ENCODE measurements around the gene DYTN. TPM values are rescaled to one million over a fixed set of nuclear protein-coding genes. Genes with fewer than 3 reads are reported as not detected.

The DYTN gene
- polyA plus RNA-seq, 2 of the 4 experiments (the other 2 are of a cell fraction) = not detected

GRCh38 chr2:206740800-206741199 is 22.6 kb upstream of the DYTN start (continued):
- TF ChIP-seq POLR2AphosphoS2 (conservative IDR thresholded peaks at IDR 0.05; ENCODE audit: low read length) (no peak), CHD4 (IDR thresholded peaks at IDR 0.05; ENCODE audit: borderline replicate concordance) (no peak), CHD2 (IDR thresholded peaks at IDR 0.05; ENCODE audit: low read length, partially characterized antibody) (no peak), ZFP36 (IDR thresholded peaks at IDR 0.05; ENCODE audit: borderline replicate concordance, partially characterized antibody) (no peak)

DNA sequence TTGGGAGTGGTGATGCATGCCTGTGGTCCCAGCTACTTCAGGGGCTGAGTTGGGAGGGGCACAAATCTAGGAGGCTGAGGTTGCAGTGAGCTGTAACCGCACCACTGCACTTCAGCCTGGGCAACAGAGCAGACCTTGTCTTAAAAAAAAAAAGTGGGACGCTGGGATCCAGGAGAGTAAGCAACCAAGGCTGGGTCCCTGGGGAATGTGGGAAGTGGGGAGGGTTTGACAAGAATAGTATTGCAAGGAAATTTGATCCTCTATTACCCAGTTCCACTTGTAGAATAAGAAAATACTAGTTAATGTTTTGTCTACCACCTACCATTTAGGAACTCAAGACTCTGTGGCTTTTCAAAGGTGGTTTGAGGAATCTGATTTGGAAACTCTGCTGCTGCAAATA is 21.1 kb upstream of the DYTN start:
- ATAC-seq (no peak), FAIRE-seq (no peak), DNase-seq (ENCODE audit: low read depth in 1 of 2, low spot score in 1 of 2) (no peak)
- 37% methylated on average over 2 of the region's 2 CpGs for WGBS (ENCODE audit: missing lambda C conversion rate)
- Histone ChIP-seq H3K27ac (no peak overlapping the region), H3K9me3 (no peaks in the 10 kb centered on the region), H3K4me3 (no peak overlapping the region), H3K4me2 (no peak overlapping the region), H3K4me1 (no peaks in the 10 kb centered on the region)
- TF ChIP-seq HOXA7 (CRISPR knock-in tag; IDR thresholded peaks at IDR 0.05) (no peak), GATA3 (IDR thresholded peaks at IDR 0.05; ENCODE audit: borderline replicate concordance) (no peak), FOSL2 (IDR thresholded peaks at IDR 0.05) (no peak), FOSL2 (CRISPR knock-in tag; IDR thresholded peaks at IDR 0.05) (no peak), RARB (CRISPR knock-in tag; IDR thresholded peaks at IDR 0.05) (no peak), EHMT2 (IDR thresholded peaks at IDR 0.05; ENCODE audit: low read depth) (no peak), REST (IDR thresholded peaks at IDR 0.05) (no peak), CHD2 (IDR thresholded peaks at IDR 0.05; ENCODE audit: low read length, partially characterized antibody) (no peak), PHF8 (IDR thresholded peaks at IDR 0.05; ENCODE audit: borderline replicate concordance, low read depth) (no peak), HOXB13 (CRISPR knock-in tag; IDR thresholded peaks at IDR 0.05; ENCODE audit: low read depth) (no peak), NFE2L2 (conservative IDR thresholded peaks at IDR 0.05; ENCODE audit: low read length) (no peak), KDM5A (IDR thresholded peaks at IDR 0.05) (no peak), FOXS1 (CRISPR knock-in tag; IDR thresholded peaks at IDR 0.05) (no peak)
- TF ChIP-seq, protein P1, sequence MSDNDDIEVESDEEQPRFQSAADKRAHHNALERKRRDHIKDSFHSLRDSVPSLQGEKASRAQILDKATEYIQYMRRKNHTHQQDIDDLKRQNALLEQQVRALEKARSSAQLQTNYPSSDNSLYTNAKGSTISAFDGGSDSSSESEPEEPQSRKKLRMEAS (IDR thresholded peaks at IDR 0.05) = no peak
- TF ChIP-seq, protein P2, sequence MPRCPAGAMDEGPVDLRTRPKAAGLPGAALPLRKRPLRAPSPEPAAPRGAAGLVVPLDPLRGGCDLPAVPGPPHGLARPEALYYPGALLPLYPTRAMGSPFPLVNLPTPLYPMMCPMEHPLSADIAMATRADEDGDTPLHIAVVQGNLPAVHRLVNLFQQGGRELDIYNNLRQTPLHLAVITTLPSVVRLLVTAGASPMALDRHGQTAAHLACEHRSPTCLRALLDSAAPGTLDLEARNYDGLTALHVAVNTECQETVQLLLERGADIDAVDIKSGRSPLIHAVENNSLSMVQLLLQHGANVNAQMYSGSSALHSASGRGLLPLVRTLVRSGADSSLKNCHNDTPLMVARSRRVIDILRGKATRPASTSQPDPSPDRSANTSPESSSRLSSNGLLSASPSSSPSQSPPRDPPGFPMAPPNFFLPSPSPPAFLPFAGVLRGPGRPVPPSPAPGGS (IDR thresholded peaks at IDR 0.05) = no peak
- POLR2A ChIA-PET = no interaction called here
- CTCF ChIA-PET = no interaction called here

- FAIRE-seq (no peak), ATAC-seq (no peak), DNase-seq (ENCODE audit: low read depth in 1 of 2, low spot score in 1 of 2) (no peak)
- H3K9me3 ChIP-seq = no peaks in the 10 kb centered on the region
- H3K4me3 ChIP-seq = no peak overlapping the region
- 32% methylated on average over 5 of the region's 5 CpGs for WGBS (ENCODE audit: missing lambda C conversion rate)
- H3K4me2 ChIP-seq = no peak overlapping the region
- no peak for TF ChIP-seq POLR2A (IDR thresholded peaks at IDR 0.05; ENCODE audit: low read length)
- no peak for TF ChIP-seq HES2 (IDR thresholded peaks at IDR 0.05)
- no peak for TF ChIP-seq ZSCAN20 (CRISPR knock-in tag; IDR thresholded peaks at IDR 0.05)
- TF ChIP-seq RAD21 (conservative IDR thresholded peaks at IDR 0.05 in 1 of 2, IDR thresholded peaks at IDR 0.05 in 1 of 2) = no peak
- no peak for TF ChIP-seq RCOR1 (IDR thresholded peaks at IDR 0.05; ENCODE audit: low read depth, low read length)
- no peak for TF ChIP-seq RARB (CRISPR knock-in tag; IDR thresholded peaks at IDR 0.05)
- TF ChIP-seq REST (IDR thresholded peaks at IDR 0.05) = no peak
- TF ChIP-seq KDM1A (IDR thresholded peaks at IDR 0.05; ENCODE audit: low read depth) = no peak
- no peak for TF ChIP-seq ZNF302 (CRISPR knock-in tag; IDR thresholded peaks at IDR 0.05)
- no peak for TF ChIP-seq ZC3H11A (IDR thresholded peaks at IDR 0.05)
- H3K27ac ChIP-seq = no peak overlapping the region
- no peaks in the 10 kb centered on the region for H3K4me1 ChIP-seq
- CTCF ChIA-PET = interaction anchor here (1.3 kb wide), 1 partner anchor 15 kb away, joined by 3 read pairs; no protein-coding TSS in a partner anchor
- POLR2A ChIA-PET = interaction anchor here (0.8 kb wide), 1 partner anchor 272 kb away, joined by 3 read pairs; no protein-coding TSS in a partner anchor
These were observed 18.7 kb upstream of the DYTN start for GRCh38 chr2:206736935-206737334.
